ENCODE measurements around the gene NRARP. TPM values are rescaled to one million over a fixed set of nuclear protein-coding genes. Genes with fewer than 3 reads are reported as not detected.

NRARP gene
- total RNA-seq, 1 donor from 2014 or later: 170 TPM

DNA sequence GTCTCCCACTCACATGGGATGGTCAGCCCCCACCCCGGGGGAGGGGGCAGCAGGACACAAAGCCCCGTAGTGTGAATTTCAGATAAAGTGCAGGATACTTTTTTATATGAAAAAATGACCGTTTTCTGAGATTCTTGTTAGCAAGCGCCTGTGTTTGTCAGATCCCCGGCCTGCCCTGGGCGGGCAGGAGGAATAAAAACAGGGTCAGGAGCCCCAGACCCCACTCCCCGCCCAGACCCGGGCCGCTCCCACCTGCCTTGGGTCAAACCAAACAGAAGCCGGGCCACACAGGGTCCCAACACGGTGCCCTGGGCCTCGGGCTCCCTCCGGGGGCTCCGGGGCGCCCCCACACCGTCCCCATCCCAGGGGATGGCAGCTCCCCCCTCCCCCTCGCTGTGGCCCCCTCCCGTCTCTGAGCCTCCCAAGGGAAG is 13.5 kb upstream of the NRARP start:
- DNase-seq (ENCODE audit: low spot score): no peak
- Mint-ChIP-seq H3K36me3 (ENCODE audit: low read depth, unreplicated experiment) (no peaks in the 10 kb centered on the region), H3K4me3 (ENCODE audit: unreplicated experiment) (no peak overlapping the region), H3K27me3 (ENCODE audit: unreplicated experiment) (peaks cover 2% of the 10 kb centered on the region), H3K9me3 (ENCODE audit: unreplicated experiment) (no peaks in the 10 kb centered on the region), H3K4me1 (ENCODE audit: unreplicated experiment) (peaks cover 3% of the 10 kb centered on the region), H3K27ac (ENCODE audit: unreplicated experiment) (peak overlapping the region; percentile 48)
- TF ChIP-seq CTCF (IDR thresholded peaks at IDR 0.05; ENCODE audit: unreplicated experiment): no peak

DNA sequence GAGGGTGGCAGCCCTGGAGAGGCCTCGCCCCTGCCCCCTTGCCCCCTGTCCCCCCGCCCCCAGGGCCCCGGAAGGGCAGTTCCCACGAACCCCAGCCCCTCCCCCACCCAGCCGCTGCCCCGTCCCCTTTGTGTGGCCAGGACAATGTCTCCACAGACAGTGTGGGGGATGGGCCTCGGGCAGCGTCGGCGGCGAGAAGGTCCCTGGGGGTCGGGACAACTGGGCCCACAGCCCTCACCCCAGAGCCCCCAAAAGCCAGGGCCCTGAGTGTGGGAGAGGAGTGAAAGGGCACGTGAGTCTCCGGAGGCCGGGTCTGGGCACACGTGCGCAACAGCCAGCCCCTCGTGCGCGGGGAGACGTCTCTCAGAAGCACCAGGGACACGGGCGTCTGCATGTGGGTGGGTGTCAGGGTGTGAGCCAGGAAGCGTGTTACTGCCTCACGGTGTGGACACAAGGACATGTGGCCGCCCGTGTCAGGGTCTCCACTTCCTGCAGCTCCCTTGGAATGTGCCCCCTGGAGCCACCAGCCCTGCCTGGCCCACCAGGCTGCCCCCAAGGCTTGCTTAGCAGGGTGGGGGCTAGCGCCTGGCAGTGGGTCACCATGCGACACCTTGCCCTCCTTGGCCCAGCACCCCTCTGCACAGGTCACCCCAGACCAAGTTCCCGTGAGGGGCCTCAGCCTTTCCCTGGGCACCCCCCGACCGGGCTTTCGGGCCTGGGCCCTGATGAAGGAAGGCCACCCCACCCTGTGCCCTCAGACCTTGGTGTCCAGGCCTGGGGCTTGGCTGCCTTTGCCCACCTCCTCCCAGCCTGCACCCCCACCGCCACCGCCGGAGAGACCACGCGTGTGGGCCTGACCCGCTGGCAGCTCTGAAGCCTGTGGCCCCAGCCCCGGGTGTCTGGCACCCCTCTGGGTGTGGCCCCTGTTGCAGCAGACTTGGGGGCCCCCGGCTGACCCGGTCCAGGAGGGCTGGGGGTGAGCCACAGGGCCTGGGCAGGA is 12.8 kb upstream of the NRARP start:
- no peak for TF ChIP-seq CTCF (IDR thresholded peaks at IDR 0.05; ENCODE audit: unreplicated experiment)
- H3K4me1 Mint-ChIP-seq (ENCODE audit: unreplicated experiment): peaks cover 3% of the 10 kb centered on the region
- H3K27ac Mint-ChIP-seq (ENCODE audit: unreplicated experiment): peak overlapping the region; percentile 36
- H3K27me3 Mint-ChIP-seq (ENCODE audit: unreplicated experiment): peaks cover 6% of the 10 kb centered on the region
- H3K9me3 Mint-ChIP-seq (ENCODE audit: unreplicated experiment): no peaks in the 10 kb centered on the region
- no peak overlapping the region for H3K4me3 Mint-ChIP-seq (ENCODE audit: unreplicated experiment)
- peak; percentile 28 for DNase-seq (ENCODE audit: low spot score)
- no peaks in the 10 kb centered on the region for H3K36me3 Mint-ChIP-seq (ENCODE audit: low read depth, unreplicated experiment)

DNA sequence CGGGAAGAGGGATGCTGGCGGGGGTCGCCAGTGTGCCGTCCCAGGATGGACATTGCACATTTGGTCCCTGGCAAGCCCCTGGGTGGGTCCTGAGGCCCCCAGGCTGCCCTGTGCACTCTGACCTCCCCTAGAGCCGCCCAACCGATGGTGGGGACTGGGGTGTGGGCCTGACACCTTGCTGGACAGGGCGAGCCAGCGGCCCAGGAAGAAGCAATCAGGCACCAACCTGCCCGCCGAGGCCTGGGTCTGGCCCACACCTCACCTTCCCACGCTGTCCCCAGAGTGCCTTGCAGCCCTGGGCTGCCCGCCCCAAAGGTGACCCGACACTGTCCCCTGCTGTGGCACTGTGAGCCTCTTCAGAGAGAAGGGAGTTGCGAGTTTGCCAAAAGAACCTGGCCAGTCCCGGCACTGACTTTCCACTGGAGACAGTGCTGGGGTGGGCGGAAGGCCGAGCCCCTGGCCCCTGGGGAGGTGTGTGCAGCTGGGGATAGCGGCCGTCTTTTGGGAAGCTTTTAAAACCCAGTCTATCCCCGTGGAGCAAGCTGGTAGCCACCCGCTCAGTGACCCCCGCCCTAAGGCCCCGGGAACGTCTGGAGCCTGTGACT is 12.0 kb upstream of the NRARP start:
- no peaks in the 10 kb centered on the region for H3K36me3 Mint-ChIP-seq (ENCODE audit: low read depth, unreplicated experiment)

GRCh38 chr9:137313326-137313936 is 11.4 kb upstream of the NRARP start:
- Mint-ChIP-seq H3K4me1 (ENCODE audit: unreplicated experiment) (no peaks in the 10 kb centered on the region), H3K36me3 (ENCODE audit: low read depth, unreplicated experiment) (no peaks in the 10 kb centered on the region), H3K27me3 (ENCODE audit: unreplicated experiment) (peaks cover 7% of the 10 kb centered on the region), H3K27ac (ENCODE audit: unreplicated experiment) (no peak overlapping the region), H3K9me3 (ENCODE audit: unreplicated experiment) (no peaks in the 10 kb centered on the region), H3K4me3 (ENCODE audit: unreplicated experiment) (no peak overlapping the region)
- DNase-seq (ENCODE audit: low spot score): peak; percentile 4
- TF ChIP-seq CTCF (IDR thresholded peaks at IDR 0.05; ENCODE audit: unreplicated experiment): no peak

More for the DNA sequence above, 12.0 kb upstream of the NRARP start:
- H3K27me3 Mint-ChIP-seq (ENCODE audit: unreplicated experiment): peaks cover 4% of the 10 kb centered on the region
- no peaks in the 10 kb centered on the region for H3K9me3 Mint-ChIP-seq (ENCODE audit: unreplicated experiment)
- H3K4me1 Mint-ChIP-seq (ENCODE audit: unreplicated experiment): no peaks in the 10 kb centered on the region
- no peak overlapping the region for H3K27ac Mint-ChIP-seq (ENCODE audit: unreplicated experiment)
- DNase-seq (ENCODE audit: low spot score): peak; percentile 16
- H3K4me3 Mint-ChIP-seq (ENCODE audit: unreplicated experiment): no peak overlapping the region
- no peak for TF ChIP-seq CTCF (IDR thresholded peaks at IDR 0.05; ENCODE audit: unreplicated experiment)
